Myocyte (in vitro differentiated cells): ENCODE data around the gene RBSN. TPM values are rescaled to one million over a fixed set of nuclear protein-coding genes. Genes with fewer than 3 reads are reported as not detected.
"Not testable (repeated sequence)": the region's sequence is repeated elsewhere in the genome, so short reads cannot be mapped to it uniquely, and the experiment has no call there.

Experiments
- DNase-seq: peaks from one replicate; pipeline ENCODE4 v3.0.0-alpha.2; 2012; ENCODE audit warnings: low read depth
- polyA plus RNA-seq: library from polyadenylated mRNA; unstranded; fragments of >200 nt; gene quantifications from one replicate; pipeline ENCODE4 v1.2.1, GENCODE V29; 2012; ENCODE audit warnings: missing spikeins
- total RNA-seq: library from RNA; depleted of rRNA; stranded (reverse); fragments of >200 nt; gene quantifications from 2 replicates; pipeline ENCODE4 v1.2.3, GENCODE V29; 2014

Gene RBSN
- total RNA-seq: 26.0 and 31.1 TPM in 2 replicates
- 17.6 TPM for polyA plus RNA-seq

- DNase-seq: peak; percentile 98
Measured at GRCh38 chr3:15098503-15099363, at the start of gene RBSN. TSS of gene RBSN (minus strand) at chr3:15099148. CDS start at chr3:15096120, 3,028 bp downstream.

- DNase-seq: peak; percentile 36
Measured at GRCh38 chr3:15148614-15149013, 49.7 kb upstream of the RBSN start.

- DNase-seq: not testable (repeated sequence)
Measured at GRCh38 chr3:15136885-15137284, 37.9 kb upstream of the RBSN start.

GRCh38 chr3:15134968-15135367, 36.0 kb upstream of the RBSN start:
- not testable (repeated sequence) for DNase-seq

- DNase-seq: not testable (repeated sequence)
Measured at GRCh38 chr3:15128403-15128802, 29.5 kb upstream of the RBSN start.

GRCh38 chr3:15126975-15127374, 28.0 kb upstream of the RBSN start:
- not testable (repeated sequence) for DNase-seq

GRCh38 chr3:15122398-15122797, 23.4 kb upstream of the RBSN start:
- DNase-seq: no peak

- no peak for DNase-seq
Measured at GRCh38 chr3:15121936-15122335, 23.0 kb upstream of the RBSN start.

GRCh38 chr3:15120986-15121385, 22.0 kb upstream of the RBSN start:
- no peak for DNase-seq

- no peak for DNase-seq
Measured at GRCh38 chr3:15117011-15117410, 18.1 kb upstream of the RBSN start.

- DNase-seq: no peak
Measured at GRCh38 chr3:15116032-15116669, 17.2 kb upstream of the RBSN start.

GRCh38 chr3:15114466-15115358, 15.8 kb upstream of the RBSN start:
- no peak for DNase-seq

- no peak for DNase-seq
Measured at GRCh38 chr3:15113884-15114283, 14.9 kb upstream of the RBSN start.

- no peak for DNase-seq
Measured at GRCh38 chr3:15113471-15113870, 14.5 kb upstream of the RBSN start.

- no peak for DNase-seq
Measured at GRCh38 chr3:15112011-15112410, 13.1 kb upstream of the RBSN start.

- DNase-seq: no peak
Measured at GRCh38 chr3:15110206-15110605, 11.3 kb upstream of the RBSN start.

- peak; percentile 6 for DNase-seq
Measured at GRCh38 chr3:15108869-15109268, 9.9 kb upstream of the RBSN start.

GRCh38 chr3:15108082-15108545, 9.2 kb upstream of the RBSN start:
- peak; percentile 73 for DNase-seq

GRCh38 chr3:15107075-15107947, 8.4 kb upstream of the RBSN start:
- DNase-seq: no peak

- DNase-seq: peak; percentile 92
Measured at GRCh38 chr3:15102836-15103235, 3.9 kb upstream of the RBSN start.
